Esophagus squamous epithelium (tissue), 5 donors: Measurements from ENCODE around the gene CDH12. TPM values are rescaled to one million over a fixed set of nuclear protein-coding genes. Genes with fewer than 3 reads are reported as not detected.
"Not testable (repeated sequence)": the region's sequence is repeated elsewhere in the genome, so short reads cannot be mapped to it uniquely, and the experiment has no call there.

ENCODE experiments used
- DNase-seq: peaks from one replicate; lab custom pipeline; 2025; lab: John Stamatoyannopoulos, UW
- H3K27ac ChIP-seq, 4 donors: fragments of 200-600 bp; sonication (generic); one replicate each; pipeline ENCODE4 v1.5.1; 2016 to 2019; ENCODE audit warnings: mild to moderate bottlenecking in 1 of 4
- H3K27me3 ChIP-seq, 4 donors: fragments of 200-600 bp; sonication (generic); 1 replicate in 3 of 4; 2 replicates in 1 of 4; pipeline versions ENCODE4 v1.5.1 to v1.6.0; 2017 to 2021; ENCODE audit warnings: antibody characterized with exemption in 1 of 4
- H3K36me3 ChIP-seq, 3 donors: fragments of 200-600 bp; sonication (generic); one replicate each; pipeline ENCODE4 v1.5.1; 2016 to 2019
- H3K4me1 ChIP-seq, 3 donors: fragments of 200-600 bp; sonication (generic); one replicate each; pipeline ENCODE4 v1.5.1; 2017 to 2019
- H3K4me3 ChIP-seq, 4 donors: fragments of 200-600 bp; sonication (generic); 1 replicate in 3 of 4; 2 replicates in 1 of 4; pipeline ENCODE4 v1.5.1; 2016 to 2019; ENCODE audit warnings: mild to moderate bottlenecking in 2 of 4, moderate library complexity in 1 of 4
- H3K9me3 ChIP-seq, 3 donors: fragments of 200-600 bp; sonication (generic); one replicate each; pipeline ENCODE4 v1.5.1; 2016 to 2019
- CTCF ChIP-seq, 6 experiments: fragments of 450-650 bp in 4 of 6; fragments of 200-600 bp in 2 of 6; sonication (generic) in 2 of 6; IDR thresholded peaks; one replicate each; pipeline ENCODE4 v1.5.1; 2016 to 2019; ENCODE audit warnings: antibody characterized with exemption in 6 of 6, mild to moderate bottlenecking in 4 of 6, moderate library complexity in 4 of 6
- POLR2A ChIP-seq, 4 donors: fragments of 450-650 bp; IDR thresholded peaks; one replicate each; pipeline ENCODE4 v1.6.1; 2017; ENCODE audit warnings: antibody characterized with exemption in 4 of 4, mild to moderate bottlenecking in 4 of 4, moderate library complexity in 3 of 4
- WGBS, 2 donors: methylation state at CpG; one replicate each; pipeline ENCODE4 v1.1.5; 2018; 5-methylcytosine and 5-hydroxymethylcytosine counted together
- intact Hi-C: fragments of 100-400 bp; cut with DNase I; formaldehyde crosslinking; loops from one replicate; pipeline ENCODE4 v1.15.0; 2022
- total RNA-seq, 4 donors: library from RNA; depleted of rRNA; stranded (reverse); fragments of >200 nt; gene quantifications; one replicate each; pipeline ENCODE4 v1.1.0, GENCODE V29; 2016
- donor health status: DM: yes; HTN: yes; CAD: no.

Gene CDH12
- total RNA-seq, 4 donors from 2014 or later, result not detected

GRCh38 chr5:22521521-22521920 is 331.6 kb downstream of the CDH12 start:
- H3K4me1 ChIP-seq, result no peaks in the 10 kb centered on the region
- intact Hi-C loops, result no loop called here
- TF ChIP-seq POLR2A (IDR thresholded peaks at IDR 0.05), result no peak
- no peak for TF ChIP-seq CTCF (IDR thresholded peaks at IDR 0.05)
- H3K9me3 ChIP-seq, result no peaks in the 10 kb centered on the region
- no peak overlapping the region for H3K27ac ChIP-seq
- 60 to 65% methylated on average over 3 of the region's 3 CpGs for WGBS, 2 donors
- DNase-seq, result no peak
- H3K36me3 ChIP-seq, result no peaks in the 10 kb centered on the region
- no peaks in the 10 kb centered on the region for H3K27me3 ChIP-seq
- H3K4me3 ChIP-seq, result no peak overlapping the region

- DNase-seq, H3K4me3 ChIP-seq, H3K9me3 ChIP-seq, H3K4me1 ChIP-seq, H3K27ac ChIP-seq, H3K27me3 ChIP-seq, H3K36me3 ChIP-seq, intact Hi-C loops: not testable (repeated sequence)
- WGBS, 2 donors, result 75 to 88% methylated on average over 7 of the region's 7 CpGs
Observed at GRCh38 chr5:22516497-22516896, 336.6 kb downstream of the CDH12 start.

- no peak overlapping the region for H3K27ac ChIP-seq
- H3K4me3 ChIP-seq, result no peak overlapping the region
- no peaks in the 10 kb centered on the region for H3K9me3 ChIP-seq
- intact Hi-C loops, result no loop called here
- no peaks in the 10 kb centered on the region for H3K27me3 ChIP-seq
- DNase-seq, result no peak
- H3K36me3 ChIP-seq, result no peaks in the 10 kb centered on the region
- no peaks in the 10 kb centered on the region for H3K4me1 ChIP-seq
- TF ChIP-seq POLR2A (IDR thresholded peaks at IDR 0.05) (no peak), CTCF (IDR thresholded peaks at IDR 0.05) (no peak)
Observed at GRCh38 chr5:22514231-22514630, 338.9 kb downstream of the CDH12 start.

GRCh38 chr5:22505891-22506290 is 347.3 kb downstream of the CDH12 start:
- H3K9me3 ChIP-seq, result no peaks in the 10 kb centered on the region
- H3K27ac ChIP-seq, result no peak overlapping the region
- TF ChIP-seq CTCF (IDR thresholded peaks at IDR 0.05) (no peak), POLR2A (IDR thresholded peaks at IDR 0.05) (no peak)
- H3K27me3 ChIP-seq, result no peaks in the 10 kb centered on the region
- no peaks in the 10 kb centered on the region for H3K36me3 ChIP-seq
- no peak for DNase-seq
- no peaks in the 10 kb centered on the region for H3K4me1 ChIP-seq
- intact Hi-C loops, result no loop called here
- WGBS, 2 donors, result 32 to 42% methylated on average over 3 of the region's 3 CpGs
- H3K4me3 ChIP-seq, result no peak overlapping the region

GRCh38 chr5:22504411-22504810 is 348.7 kb downstream of the CDH12 start:
- no peak for DNase-seq
- no peaks in the 10 kb centered on the region for H3K36me3 ChIP-seq
- WGBS, 2 donors, result 82 to 85% methylated on average over 3 of the region's 3 CpGs
- H3K4me1 ChIP-seq, result no peaks in the 10 kb centered on the region
- TF ChIP-seq CTCF (IDR thresholded peaks at IDR 0.05), result no peak
- TF ChIP-seq POLR2A (IDR thresholded peaks at IDR 0.05), result no peak
- H3K4me3 ChIP-seq, result no peak overlapping the region
- intact Hi-C loops, result no loop called here
- H3K9me3 ChIP-seq, result no peaks in the 10 kb centered on the region
- H3K27me3 ChIP-seq, result no peaks in the 10 kb centered on the region
- H3K27ac ChIP-seq, result no peak overlapping the region

- 48 to 71% methylated on average over 1 of the region's 1 CpG for WGBS, 2 donors
- no peak for TF ChIP-seq POLR2A (IDR thresholded peaks at IDR 0.05)
- TF ChIP-seq CTCF (IDR thresholded peaks at IDR 0.05), result no peak
- H3K4me3 ChIP-seq, result no peak overlapping the region
- no peaks in the 10 kb centered on the region for H3K4me1 ChIP-seq
- intact Hi-C loops, result no loop called here
- H3K27ac ChIP-seq, result no peak overlapping the region
- H3K9me3 ChIP-seq, result no peaks in the 10 kb centered on the region
- no peak for DNase-seq
- H3K36me3 ChIP-seq, result no peaks in the 10 kb centered on the region
- no peaks in the 10 kb centered on the region for H3K27me3 ChIP-seq
Observed at GRCh38 chr5:22500556-22500955, 352.6 kb downstream of the CDH12 start.
